Body of pancreas (tissue), 4 donors: ENCODE measurements around the gene TTLL1. TPM values are rescaled to one million over a fixed set of nuclear protein-coding genes. Genes with fewer than 3 reads are reported as not detected.

ENCODE experiments used
- ATAC-seq: fragments of 150-250 bp; one replicate; pipeline ENCODE4 v1.9.1; 2016
- DNase-seq, 4 donors: peaks; one replicate each; pipeline ENCODE4 v3.0.0-alpha.2; 2019
- H3K27ac ChIP-seq, 4 donors: fragments of 200-600 bp; sonication (generic); 1 replicate in 3 of 4; 2 replicates in 1 of 4; pipeline versions ENCODE4 v1.5.1 to v1.6.1; 2016 to 2019; ENCODE audit warnings: mild to moderate bottlenecking in 1 of 4, mixed read lengths in 1 of 4, moderate library complexity in 1 of 4
- H3K27me3 ChIP-seq, 2 donors: fragments of 200-600 bp; sonication (generic); one replicate each; pipeline ENCODE4 v1.6.0; 2016; ENCODE audit warnings: mild to moderate bottlenecking in 1 of 2
- H3K36me3 ChIP-seq, 2 donors: fragments of 200-600 bp; sonication (generic); replicated peaks in 1 of 2; 2 replicates each; pipeline ENCODE4 v1.5.1; 2016; ENCODE audit warnings: low read depth in 2 of 2; ENCODE audit not compliant: insufficient read depth in 1 of 2
- H3K4me1 ChIP-seq: fragments of 200-600 bp; sonication (generic); one replicate; pipeline ENCODE4 v1.6.0; 2016
- H3K4me3 ChIP-seq, 2 donors: fragments of 200-600 bp; sonication (generic); 1 replicate in 1 of 2; 2 replicates in 1 of 2; pipeline ENCODE4 v1.5.1; 2016 to 2019
- H3K9me3 ChIP-seq, 3 donors: fragments of 200-600 bp; sonication (generic); 1 replicate in 2 of 3; 2 replicates in 1 of 3; pipeline ENCODE4 v1.5.1; 2016
- CTCF ChIP-seq, 7 experiments: fragments of 450-650 bp in 4 of 7; fragments of 200-600 bp in 3 of 7; sonication (generic) in 3 of 7; IDR thresholded peaks; one replicate each; pipeline ENCODE4 v1.5.1; 2016 to 2019; ENCODE audit warnings: antibody characterized with exemption in 7 of 7
- POLR2A ChIP-seq, 3 donors: fragments of 450-650 bp; IDR thresholded peaks; one replicate each; pipeline ENCODE4 v1.6.1; 2016; ENCODE audit warnings: antibody characterized with exemption in 3 of 3, mild to moderate bottlenecking in 2 of 3
- WGBS, 2 donors: methylation state at CpG; one replicate each; pipeline ENCODE4 v1.1.5; 2017; 5-methylcytosine and 5-hydroxymethylcytosine counted together
- intact Hi-C: fragments of 100-400 bp; cut with DNase I; formaldehyde crosslinking; loops from one replicate; pipeline ENCODE4 v1.15.1; 2023
- total RNA-seq, 2 donors: library from RNA; depleted of rRNA; stranded (reverse); fragments of >200 nt; gene quantifications; one replicate each; pipeline ENCODE4 v1.1.0, GENCODE V29; 2016

Gene TTLL1
- total RNA-seq, 2 donors from 2014 or later, result 2.0 to 7.0 TPM

GRCh38 chr22:43113526-43114251 lies 24.5 kb upstream of the TTLL1 start:
- Histone ChIP-seq H3K4me3 (no peak overlapping the region), H3K9me3 (no peaks in the 10 kb centered on the region), H3K36me3 (no peaks in the 10 kb centered on the region), H3K27ac (peak overlapping the region in 1 of 4 donors; percentile 24), H3K4me1 (peaks cover 40% of the 10 kb centered on the region), H3K27me3 (no peaks in the 10 kb centered on the region)
- DNase-seq (peak; percentile 48 to 77 (median 68)), ATAC-seq (peak; percentile 18)
- 55 to 61% methylated on average over 13 of the region's 13 CpGs for WGBS, 2 donors
- no peak for TF ChIP-seq POLR2A (IDR thresholded peaks at IDR 0.05)
- no peak for TF ChIP-seq CTCF (IDR thresholded peaks at IDR 0.05)
- intact Hi-C loops, result no loop called here

DNA sequence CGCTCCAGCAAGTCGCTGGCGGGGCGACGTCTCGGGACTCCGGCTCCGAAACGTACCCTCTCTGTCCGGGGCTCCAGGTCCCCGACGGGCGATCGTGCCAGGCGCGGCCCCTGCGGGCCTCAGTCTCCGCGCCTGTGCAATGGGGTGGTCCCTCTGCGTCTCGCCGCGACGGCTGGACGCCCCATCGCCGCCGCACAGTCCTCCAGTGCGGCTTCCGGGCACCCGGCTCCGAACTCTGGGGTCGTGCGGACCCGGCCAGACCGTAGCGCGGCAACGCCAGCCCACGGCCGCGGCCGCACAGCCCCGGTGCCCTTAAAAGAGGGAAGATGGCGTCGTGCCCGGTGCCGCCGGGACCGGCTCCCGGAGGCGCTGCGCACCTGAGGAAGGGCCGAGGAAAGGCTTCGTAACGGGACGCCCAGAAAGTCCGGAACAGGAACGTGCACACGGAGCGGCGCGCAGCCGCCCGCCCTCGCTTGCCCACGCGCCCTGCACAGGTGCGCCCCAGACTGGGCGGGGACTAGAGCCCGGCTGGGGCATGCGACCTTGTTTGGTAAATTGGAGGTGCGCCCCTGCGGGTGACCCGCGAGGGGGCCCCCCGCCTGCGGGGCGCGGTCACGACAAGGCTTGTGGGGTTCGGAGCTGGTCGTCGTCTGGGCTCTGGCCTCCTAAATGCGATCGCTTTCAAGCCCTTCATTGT lies 21.9 kb upstream of the TTLL1 start:
- DNase-seq (peak; percentile 68 to 77 (median 69)), ATAC-seq (peak; percentile 79)
- peak in 1 of 3 donors; percentile 14 for TF ChIP-seq POLR2A (IDR thresholded peaks at IDR 0.05)
- TF ChIP-seq CTCF (IDR thresholded peaks at IDR 0.05), result no peak
- peak overlapping the region in 2 of 4 donors; percentile 41 to 50 for H3K27ac ChIP-seq
- peaks cover 40% of the 10 kb centered on the region for H3K4me1 ChIP-seq
- no peaks in the 10 kb centered on the region for H3K27me3 ChIP-seq
- WGBS, 2 donors, result 2% methylated on average over 85 of the region's 86 CpGs; no CpG with 5 or more reads in 1 of the 2 donors
- peak overlapping the region; percentile 19 to 67 for H3K4me3 ChIP-seq
- no peaks in the 10 kb centered on the region for H3K36me3 ChIP-seq
- intact Hi-C loops, result no loop called here
- H3K9me3 ChIP-seq, result no peaks in the 10 kb centered on the region

GRCh38 chr22:43110444-43110926 lies 21.3 kb upstream of the TTLL1 start, which contains the start of gene BIK:
Gene BIK (plus strand): TSS chr22:43110750. CDS start chr22:43124023, 13,273 bp downstream.
- H3K27me3 ChIP-seq, result no peaks in the 10 kb centered on the region
- intact Hi-C loops, result no loop called here
- peak within 1 kb of the TSS; percentile 19 to 67 for H3K4me3 ChIP-seq
- H3K36me3 ChIP-seq, result no peaks in the 10 kb centered on the region
- DNase-seq (peak; percentile 52 to 72 (median 60)), ATAC-seq (peak; percentile 53)
- H3K9me3 ChIP-seq, result no peaks in the 10 kb centered on the region
- peak; percentile 24 to 51 (median 40) for TF ChIP-seq POLR2A (IDR thresholded peaks at IDR 0.05)
- TF ChIP-seq CTCF (IDR thresholded peaks at IDR 0.05), result peak in 3 of 7 experiments; percentile 10 to 28 (median 26)
- H3K27ac ChIP-seq, result peak within 1 kb of the TSS in 2 of 4 donors; percentile 41 to 50
- peaks cover 40% of the 10 kb centered on the region for H3K4me1 ChIP-seq
- WGBS, 2 donors, result 0% methylated on average over 9 to 29 of the region's 49 CpGs

DNA sequence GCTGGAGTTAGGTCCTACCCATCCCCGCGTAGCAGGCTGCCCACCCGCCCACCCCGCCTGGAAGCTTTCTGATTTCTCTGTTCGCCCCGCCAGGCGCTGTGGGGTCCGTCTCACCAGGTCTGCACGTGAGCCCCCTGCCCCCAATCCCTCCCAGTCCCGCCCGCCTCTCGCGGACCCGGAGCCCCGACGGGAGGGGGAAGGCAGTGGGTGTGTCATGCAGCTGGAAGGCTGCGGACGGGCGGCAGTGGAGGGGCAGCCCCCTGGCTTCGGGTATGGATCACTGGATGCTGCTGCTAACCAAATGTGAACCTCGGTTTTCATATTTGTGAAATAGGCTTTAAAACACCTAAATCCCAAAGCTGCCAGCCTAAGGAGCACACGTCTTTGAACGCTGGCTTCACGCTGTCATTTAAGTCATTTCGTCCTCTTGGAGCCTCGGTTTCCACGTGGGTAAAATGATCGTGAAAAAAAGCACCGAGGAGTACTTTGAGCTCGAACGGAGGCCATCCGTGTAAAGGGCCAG lies 20.8 kb upstream of the TTLL1 start:
- no peak for DNase-seq
- no peak for ATAC-seq
- peaks cover 35% of the 10 kb centered on the region for H3K4me1 ChIP-seq
- intact Hi-C loops, result no loop called here
- H3K36me3 ChIP-seq, result no peaks in the 10 kb centered on the region
- peak overlapping the region in 1 of 2 donors; percentile 19 for H3K4me3 ChIP-seq
- no peak overlapping the region for H3K27ac ChIP-seq
- H3K9me3 ChIP-seq, result no peaks in the 10 kb centered on the region
- no peaks in the 10 kb centered on the region for H3K27me3 ChIP-seq
- no peak for TF ChIP-seq CTCF (IDR thresholded peaks at IDR 0.05)
- TF ChIP-seq POLR2A (IDR thresholded peaks at IDR 0.05), result no peak
- 18 to 30% methylated on average over 17 to 32 of the region's 32 CpGs for WGBS, 2 donors
